WERI-Rb-1 (cell line): ENCODE results near the gene BRD3OS.
A peak's percentile ranks its signal among the peaks of the same experiment; 100 is the strongest.

Experiments
- DNase-seq: peaks from one replicate; pipeline ENCODE4 v3.0.0-alpha.2; 2020
- H3K27ac ChIP-seq: fragments of 250-450 bp; sonication (Bioruptor Pico); 2 replicates; pipeline ENCODE4 v1.5.1; 2020; ENCODE audit warnings: mild to moderate bottlenecking, moderate library complexity
- H3K27me3 ChIP-seq: fragments of 250-450 bp; sonication (Bioruptor Pico); 2 replicates; pipeline ENCODE4 v1.5.1; 2021; ENCODE audit warnings: mild to moderate bottlenecking, low read depth, moderate library complexity; ENCODE audit not compliant: insufficient read depth, severe bottlenecking
- H3K36me3 ChIP-seq: fragments of 250-450 bp; sonication (Bioruptor Pico); 2 replicates; pipeline ENCODE4 v1.5.1; 2020; ENCODE audit warnings: mild to moderate bottlenecking, moderate library complexity
- H3K4me3 ChIP-seq: 2 replicates; pipeline ENCODE4 v1.5.1; 2011; ENCODE audit warnings: low read depth, mild to moderate bottlenecking, control low read depth, low read length
- H3K9me3 ChIP-seq: fragments of 250-450 bp; sonication (Bioruptor Pico); 2 replicates; pipeline ENCODE4 v1.5.1; 2021; ENCODE audit warnings: mild to moderate bottlenecking, moderate library complexity; ENCODE audit not compliant: severe bottlenecking
- TF ChIP-seq, protein P1 (sequence below): IDR thresholded peaks from 2 replicates; pipeline ENCODE4 v1.5.1; 2011; ENCODE audit warnings: low read depth, mild to moderate bottlenecking, control low read depth, inconsistent platforms, low read length

BRD3OS gene

DNA sequence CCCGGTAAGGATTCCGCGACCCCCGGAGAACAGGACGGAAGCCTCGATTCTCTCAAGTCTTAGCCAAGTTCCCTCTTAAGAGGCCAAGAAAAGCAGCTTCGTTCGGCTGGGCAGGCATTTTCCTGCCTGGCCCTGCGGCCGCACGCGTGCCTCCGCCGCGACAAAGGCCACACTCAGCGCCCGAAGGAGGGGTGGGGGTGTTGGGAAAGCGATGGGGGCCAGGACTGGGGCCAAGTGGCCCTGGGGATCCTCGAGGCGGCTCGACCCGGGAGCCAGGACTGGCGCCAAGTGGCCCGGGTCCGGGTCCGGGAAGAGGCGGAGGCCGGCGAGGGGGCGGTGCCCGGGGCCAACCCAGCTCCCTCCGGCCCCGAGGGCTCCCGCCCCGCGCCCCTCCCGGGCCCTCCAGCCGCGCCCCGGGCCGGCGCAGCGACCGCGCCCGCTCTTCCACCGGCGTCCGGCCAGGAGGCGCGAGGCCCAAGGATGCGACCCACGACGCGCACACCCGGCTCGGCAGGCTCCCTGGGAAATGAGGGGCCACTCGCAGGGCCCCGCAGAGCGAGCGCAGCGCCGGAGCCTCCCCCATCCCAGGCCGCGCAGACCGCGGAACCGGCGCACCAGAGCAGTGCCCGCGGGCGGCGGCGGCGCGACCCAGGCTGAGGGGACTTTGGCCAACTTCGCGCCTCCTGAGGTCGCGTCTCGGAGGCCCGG lies 33.9 kb upstream of the BRD3OS start:
- Histone ChIP-seq H3K27me3 (no peaks in the 10 kb centered on the region), H3K36me3 (peaks cover 3% of the 10 kb centered on the region), H3K9me3 (no peaks in the 10 kb centered on the region), H3K4me3 (peak overlapping the region; percentile 65), H3K27ac (peak overlapping the region; percentile 86)
- DNase-seq, result no peak
- TF ChIP-seq, protein P1, sequence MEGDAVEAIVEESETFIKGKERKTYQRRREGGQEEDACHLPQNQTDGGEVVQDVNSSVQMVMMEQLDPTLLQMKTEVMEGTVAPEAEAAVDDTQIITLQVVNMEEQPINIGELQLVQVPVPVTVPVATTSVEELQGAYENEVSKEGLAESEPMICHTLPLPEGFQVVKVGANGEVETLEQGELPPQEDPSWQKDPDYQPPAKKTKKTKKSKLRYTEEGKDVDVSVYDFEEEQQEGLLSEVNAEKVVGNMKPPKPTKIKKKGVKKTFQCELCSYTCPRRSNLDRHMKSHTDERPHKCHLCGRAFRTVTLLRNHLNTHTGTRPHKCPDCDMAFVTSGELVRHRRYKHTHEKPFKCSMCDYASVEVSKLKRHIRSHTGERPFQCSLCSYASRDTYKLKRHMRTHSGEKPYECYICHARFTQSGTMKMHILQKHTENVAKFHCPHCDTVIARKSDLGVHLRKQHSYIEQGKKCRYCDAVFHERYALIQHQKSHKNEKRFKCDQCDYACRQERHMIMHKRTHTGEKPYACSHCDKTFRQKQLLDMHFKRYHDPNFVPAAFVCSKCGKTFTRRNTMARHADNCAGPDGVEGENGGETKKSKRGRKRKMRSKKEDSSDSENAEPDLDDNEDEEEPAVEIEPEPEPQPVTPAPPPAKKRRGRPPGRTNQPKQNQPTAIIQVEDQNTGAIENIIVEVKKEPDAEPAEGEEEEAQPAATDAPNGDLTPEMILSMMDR, result no peak

DNA sequence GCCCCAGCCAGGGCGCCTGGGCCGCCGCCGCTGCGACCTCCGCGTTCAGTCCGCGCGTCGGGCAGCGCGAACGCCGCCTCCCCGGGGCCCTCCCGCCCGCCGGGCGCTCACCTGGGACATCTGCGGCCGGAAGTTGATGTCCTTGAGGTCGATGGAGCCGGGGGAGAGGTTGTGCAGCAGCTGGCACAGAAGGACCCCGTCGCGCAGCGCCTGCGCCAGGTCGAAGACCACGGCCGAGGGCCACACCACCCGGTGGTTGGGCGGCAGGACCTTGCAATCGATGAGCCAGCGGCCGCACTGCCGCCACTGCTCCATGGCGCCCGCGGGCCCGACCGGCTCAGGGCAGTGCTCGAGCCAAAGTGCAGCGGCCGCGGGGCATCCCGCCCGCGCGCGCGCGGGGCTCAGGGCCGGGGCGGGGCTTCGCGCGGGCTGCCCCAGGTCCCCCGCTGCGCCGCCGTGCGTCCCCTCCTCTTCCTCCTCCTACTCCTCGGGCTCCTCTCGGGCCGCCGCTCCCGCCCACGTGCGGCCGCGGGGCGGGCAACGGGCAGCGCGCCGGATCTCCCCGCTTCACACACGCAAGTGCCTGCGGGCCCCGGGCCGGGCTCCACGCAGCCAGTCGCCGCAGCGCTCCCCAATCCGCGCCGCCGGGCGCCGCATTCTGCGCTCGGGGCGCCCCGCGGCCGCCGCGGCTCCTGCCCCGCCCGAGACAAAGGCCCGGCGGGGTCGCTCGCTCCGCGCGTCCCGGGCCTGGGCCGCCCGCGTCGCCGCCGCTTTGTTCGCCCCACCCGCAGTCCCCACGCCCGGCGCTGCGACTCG lies 33.1 kb upstream of the BRD3OS start, which contains the start of gene VAV2:
Gene VAV2, minus strand, starts transcription at position 361 of the 816 bp plus-strand sequence. Its CDS starts 46 bp downstream, at position 315.
- DNase-seq, result peak; percentile 76
- TF ChIP-seq, protein P1, result no peak
- no peaks in the 10 kb centered on the region for H3K27me3 ChIP-seq
- peaks cover 2% of the 10 kb centered on the region; the same call in 1 of the 2 replicates for H3K36me3 ChIP-seq
- peak within 1 kb of the TSS; percentile 83 for H3K4me3 ChIP-seq
- no peaks in the 10 kb centered on the region for H3K9me3 ChIP-seq
- peak within 1 kb of the TSS; percentile 91 for H3K27ac ChIP-seq

DNA sequence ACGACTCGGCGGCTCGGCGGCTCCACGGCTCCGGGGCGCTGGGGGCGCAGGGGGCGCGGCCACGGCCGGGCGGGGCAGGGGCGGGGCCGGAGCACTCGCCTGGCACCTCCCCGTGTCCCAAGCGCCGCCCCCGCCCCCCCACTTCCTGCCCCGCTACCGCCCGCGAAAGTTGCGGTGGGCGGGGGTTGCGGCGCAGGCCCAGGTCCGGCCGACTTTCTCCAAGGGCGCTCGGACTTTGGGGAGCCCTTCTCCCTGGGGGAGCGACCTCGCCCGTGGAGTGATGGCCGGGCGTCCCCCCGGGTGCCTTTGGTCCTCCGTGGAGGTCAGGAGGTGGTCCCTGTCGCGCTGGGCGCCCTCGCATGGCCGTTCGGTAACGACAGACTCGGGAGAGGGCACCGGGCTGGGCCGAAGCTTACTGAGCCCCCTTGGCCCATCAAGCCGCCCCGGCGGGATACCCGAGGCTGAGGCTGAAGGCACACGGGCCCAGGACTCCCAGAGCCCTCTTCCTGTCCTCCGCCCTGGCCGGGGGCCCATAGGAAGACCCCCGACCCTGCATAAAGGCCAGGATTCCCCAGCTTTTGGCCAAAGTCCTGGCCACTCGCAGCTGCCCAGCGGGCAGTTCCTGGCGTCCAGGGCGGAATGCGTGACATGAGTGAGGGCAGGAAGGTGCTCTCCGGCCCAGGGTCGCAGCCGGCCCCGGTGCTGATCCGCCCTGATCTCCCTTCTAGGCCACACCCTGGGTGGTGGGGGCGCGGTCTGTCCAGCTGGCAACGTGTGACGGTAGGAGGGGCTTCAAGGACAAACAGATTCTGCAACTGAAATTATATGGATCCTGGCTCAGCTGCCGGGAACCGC lies 32.3 kb upstream of the BRD3OS start:
- TF ChIP-seq, protein P1, result peak; percentile 65
- no peaks in the 10 kb centered on the region for H3K9me3 ChIP-seq
- peak; percentile 92 for DNase-seq
- H3K36me3 ChIP-seq, result no peaks in the 10 kb centered on the region; the same call in 1 of the 2 replicates
- H3K27me3 ChIP-seq, result no peaks in the 10 kb centered on the region
- H3K27ac ChIP-seq, result peak overlapping the region; percentile 91
- H3K4me3 ChIP-seq, result peak overlapping the region; percentile 83

DNA sequence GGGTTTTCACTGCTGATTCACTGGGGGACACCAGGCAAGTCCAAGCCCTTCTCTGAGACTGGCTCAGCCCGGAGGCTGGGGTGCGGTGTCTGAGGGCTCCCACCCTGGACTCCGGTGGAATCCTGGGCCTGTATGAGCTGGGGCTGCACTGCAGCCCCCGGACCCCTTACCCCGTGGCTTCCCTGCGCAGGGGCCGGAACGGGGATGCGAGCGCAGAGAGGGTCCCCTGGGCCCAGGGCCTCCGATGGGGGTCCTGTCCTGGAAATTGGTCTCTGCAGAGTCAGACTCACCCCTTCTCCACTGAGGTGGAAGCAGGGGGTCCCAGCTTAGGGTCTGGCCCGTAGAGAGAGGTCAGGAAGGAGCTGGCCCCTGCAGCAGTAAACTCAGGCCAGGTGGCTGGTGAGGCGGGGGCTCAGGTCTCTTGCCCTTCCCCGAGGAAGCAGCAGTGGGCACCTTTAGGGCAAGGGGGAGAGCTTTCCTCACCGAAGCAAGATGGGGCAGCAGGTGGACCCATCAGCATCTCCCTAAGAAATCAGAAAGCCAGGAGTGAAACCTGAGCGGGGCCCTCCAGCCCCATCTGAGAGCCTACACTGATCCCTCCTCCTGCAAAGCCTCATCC lies 31.5 kb upstream of the BRD3OS start:
- TF ChIP-seq, protein P1, result no peak
- H3K4me3 ChIP-seq, result peak overlapping the region; percentile 83
- H3K9me3 ChIP-seq, result no peaks in the 10 kb centered on the region
- H3K27me3 ChIP-seq, result no peaks in the 10 kb centered on the region
- no peaks in the 10 kb centered on the region; the same call in 1 of the 2 replicates for H3K36me3 ChIP-seq
- peak overlapping the region; percentile 91 for H3K27ac ChIP-seq
- no peak for DNase-seq

DNA sequence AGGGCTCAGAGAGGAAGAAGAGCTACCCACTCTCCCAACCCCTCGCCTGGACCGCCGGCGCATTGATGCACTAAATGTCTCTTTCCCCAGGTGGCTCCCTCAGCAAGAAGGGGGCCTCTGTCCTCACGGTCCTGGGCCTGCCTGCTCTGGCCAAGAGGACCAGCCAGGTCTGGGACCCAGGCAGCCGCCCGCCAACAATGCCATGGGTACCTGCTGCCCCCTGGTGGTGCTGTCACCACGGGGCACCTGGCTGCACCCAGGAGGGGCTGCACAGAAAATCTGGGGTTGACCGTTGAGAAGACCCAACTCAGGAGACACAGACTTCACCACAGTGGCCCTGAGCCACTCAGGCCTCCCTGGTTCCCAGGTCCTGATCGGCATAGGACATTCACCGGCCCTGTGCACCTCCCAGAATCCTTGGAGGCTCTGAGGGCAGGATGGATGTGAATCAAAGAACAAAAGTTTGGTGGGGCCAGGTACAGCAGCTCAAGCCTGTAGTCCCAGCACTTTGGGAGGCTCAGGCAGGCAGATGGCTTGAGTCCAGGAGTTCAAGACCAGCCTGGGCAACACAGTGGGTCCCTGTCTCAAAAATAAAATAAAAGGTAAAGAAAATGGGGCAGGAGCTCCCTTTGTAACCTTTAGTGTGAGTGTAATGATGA lies 30.8 kb upstream of the BRD3OS start:
- no peaks in the 10 kb centered on the region; the same call in 1 of the 2 replicates for H3K36me3 ChIP-seq
- TF ChIP-seq, protein P1, result peak; percentile 96
- peak; percentile 86 for DNase-seq
- peak overlapping the region; percentile 30; the same call in 1 of the 2 replicates for H3K27ac ChIP-seq
- no peak overlapping the region for H3K4me3 ChIP-seq
- H3K9me3 ChIP-seq, result no peaks in the 10 kb centered on the region
- H3K27me3 ChIP-seq, result no peaks in the 10 kb centered on the region
